T1000 (cell line): ENCODE measurements around the gene CYB5R3.

Experiments used
- DNase-seq: peaks from one replicate; lab custom pipeline; 2025; ENCODE audit warnings: mixed read lengths; lab: John Stamatoyannopoulos, UW

Gene CYB5R3

GRCh38 chr22:42649246-42650099 is at the start of gene CYB5R3:
Gene CYB5R3 (minus strand): TSS chr22:42649392. CDS start chr22:42649315, 77 bp downstream.
- DNase-seq, result peak; percentile 59

- DNase-seq, result peak; percentile 48
These were observed 48.4 kb upstream of the CYB5R3 start for GRCh38 chr22:42697542-42698013.

DNA sequence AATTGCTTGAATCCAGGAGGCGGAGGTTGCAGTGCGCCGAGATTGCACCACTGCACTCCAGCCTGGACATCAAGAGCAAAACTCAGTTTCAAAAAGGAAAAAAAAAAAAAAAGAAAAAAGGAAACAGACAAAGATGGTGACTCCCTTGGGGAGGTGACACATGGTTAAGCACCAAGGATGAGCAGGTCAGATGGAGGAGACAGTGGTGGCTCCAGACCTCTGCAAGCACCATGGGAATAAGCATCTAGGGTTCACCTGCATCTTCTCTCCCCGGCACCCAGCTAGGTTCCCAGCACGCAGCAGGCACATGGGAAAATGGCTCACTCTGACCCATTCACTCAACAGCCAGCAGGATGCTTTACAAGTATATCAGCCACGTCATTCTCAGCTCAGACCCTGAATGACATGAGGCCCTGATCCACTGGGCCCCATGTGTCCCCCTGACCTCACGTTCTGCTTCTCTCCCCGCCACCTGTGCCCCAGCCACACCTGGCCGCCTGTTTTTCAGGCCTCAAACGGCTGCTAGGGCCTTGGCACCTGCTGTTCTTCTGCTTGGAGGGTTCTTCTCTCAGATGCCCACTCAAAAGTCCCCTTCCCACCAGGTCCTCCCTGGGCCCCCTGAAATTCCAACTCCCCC is 47.3 kb upstream of the CYB5R3 start:
- DNase-seq, result no peak

- DNase-seq, result no peak
These were observed 46.1 kb upstream of the CYB5R3 start for GRCh38 chr22:42695294-42695693.

DNA sequence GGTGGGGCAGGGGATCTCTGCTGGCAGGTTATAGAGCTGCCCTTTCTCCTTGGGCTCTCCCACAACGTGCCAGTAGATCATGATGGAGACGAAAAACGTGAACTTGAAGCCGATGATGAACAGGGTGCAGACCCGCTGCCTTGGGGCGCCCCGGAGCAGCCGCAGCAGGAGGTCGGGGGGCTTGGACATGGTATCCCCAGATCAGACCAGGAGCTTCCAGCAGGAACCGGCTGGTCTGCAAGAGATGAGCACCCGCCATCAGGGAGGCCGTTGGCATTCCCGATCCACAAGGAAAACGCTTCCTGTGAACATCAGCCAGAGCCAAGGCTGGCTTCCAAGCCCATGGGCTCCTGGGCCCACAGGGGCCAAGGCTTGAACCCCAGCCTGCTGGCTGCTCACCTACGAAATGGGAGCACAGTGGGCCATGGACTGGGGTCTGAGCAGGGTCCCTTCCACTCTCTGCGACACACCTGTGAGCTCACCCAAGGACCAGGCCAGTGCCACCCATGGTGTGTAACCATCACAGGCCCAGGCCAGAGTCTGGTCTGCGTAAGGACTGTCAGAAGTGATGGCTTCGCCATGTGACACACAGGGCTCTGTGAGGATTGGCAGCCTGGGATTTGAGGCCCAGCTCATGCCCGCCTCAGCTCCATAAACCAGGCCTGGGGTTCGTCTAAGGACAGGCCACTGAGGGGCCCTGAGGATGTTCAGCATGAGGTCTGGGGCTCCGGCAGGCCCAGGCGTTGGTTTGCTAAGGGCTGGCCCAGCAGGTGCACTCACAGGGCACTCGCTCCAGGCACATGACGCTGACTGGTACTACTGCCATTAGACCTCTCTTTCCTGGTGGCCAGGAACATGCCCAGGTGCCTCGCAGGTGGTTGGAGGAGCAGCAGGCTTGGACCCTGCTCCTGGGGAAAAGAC is 44.8 kb upstream of the CYB5R3 start:
- no peak for DNase-seq

DNA sequence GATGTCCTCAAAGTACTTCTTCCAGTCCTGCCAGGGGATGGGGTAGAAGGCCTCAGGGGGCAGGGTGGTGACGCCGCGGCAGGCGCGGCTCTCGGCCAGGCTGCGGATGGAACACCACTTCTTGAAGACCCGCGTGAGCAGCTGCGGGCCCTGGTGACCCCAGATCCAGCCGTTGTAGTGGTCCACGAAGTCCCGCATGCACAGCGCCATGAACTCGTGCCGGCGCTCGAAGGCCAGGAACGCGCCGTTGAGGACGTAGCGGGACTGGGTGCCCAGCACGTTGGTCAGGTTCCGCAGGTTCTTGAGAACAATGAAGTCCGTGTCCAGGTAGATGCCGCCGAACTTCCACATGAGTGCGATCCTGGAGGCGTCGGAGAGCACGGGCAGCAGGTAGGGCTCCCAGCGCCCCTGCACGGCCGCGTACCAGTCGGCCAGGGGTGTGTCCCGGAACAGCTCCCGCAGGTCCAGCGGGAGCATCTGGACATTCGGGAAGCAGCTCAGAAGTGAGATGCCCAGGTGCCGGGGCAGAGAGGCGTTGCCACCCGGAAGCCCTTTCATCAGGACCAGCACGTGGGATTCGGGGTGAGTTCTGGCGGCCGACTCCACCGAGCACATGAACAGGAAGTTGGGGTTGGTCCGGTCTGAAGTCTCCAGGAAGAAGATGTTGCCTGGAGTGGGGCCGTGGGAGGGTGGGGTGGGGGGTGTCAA is 44.0 kb upstream of the CYB5R3 start:
- DNase-seq, result no peak

DNA sequence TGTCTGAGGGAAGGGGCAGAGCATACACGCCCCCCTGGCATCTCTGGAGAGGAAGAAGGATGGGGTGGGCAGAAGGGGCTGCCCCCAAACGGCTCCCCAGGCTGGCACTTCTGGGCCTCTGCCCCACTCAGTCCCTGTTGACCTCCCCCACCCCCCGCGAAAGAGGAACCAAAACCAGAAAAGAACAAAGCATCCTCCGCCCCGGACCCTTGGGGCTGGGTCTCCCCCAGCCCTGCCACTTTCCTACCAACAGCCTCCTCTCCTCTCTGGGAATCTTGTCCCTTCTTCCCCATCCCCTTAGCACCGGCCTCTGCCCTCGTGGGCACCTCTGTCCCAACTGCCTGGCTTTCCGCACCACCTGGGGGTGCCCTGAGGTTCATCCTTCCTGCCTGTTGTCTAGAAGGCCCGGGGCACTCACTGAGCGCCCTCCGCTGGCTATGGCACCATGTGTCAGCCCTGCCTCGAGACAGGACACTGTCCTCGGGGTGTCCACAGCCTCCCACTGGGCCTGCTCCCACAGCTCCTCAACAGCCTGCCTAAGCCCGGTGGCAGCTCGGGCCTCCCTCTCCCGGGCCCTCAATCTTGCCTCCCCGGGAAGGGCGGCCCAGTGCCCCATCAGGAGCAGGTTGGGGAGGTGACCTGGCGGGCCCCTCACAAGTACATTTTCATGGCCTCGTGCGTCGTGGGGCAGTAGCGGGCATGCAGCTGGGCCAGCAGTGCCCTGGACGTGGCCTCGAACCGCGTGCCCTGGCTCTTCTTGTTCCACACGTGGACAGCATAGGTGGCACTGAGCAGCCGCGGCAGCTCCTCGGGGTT is 43.3 kb upstream of the CYB5R3 start:
- no peak for DNase-seq

- DNase-seq, result no peak
These were observed 42.2 kb upstream of the CYB5R3 start for GRCh38 chr22:42691440-42691839.

GRCh38 chr22:42688241-42689211 is 39.3 kb upstream of the CYB5R3 start:
- peak; percentile 59 for DNase-seq

DNA sequence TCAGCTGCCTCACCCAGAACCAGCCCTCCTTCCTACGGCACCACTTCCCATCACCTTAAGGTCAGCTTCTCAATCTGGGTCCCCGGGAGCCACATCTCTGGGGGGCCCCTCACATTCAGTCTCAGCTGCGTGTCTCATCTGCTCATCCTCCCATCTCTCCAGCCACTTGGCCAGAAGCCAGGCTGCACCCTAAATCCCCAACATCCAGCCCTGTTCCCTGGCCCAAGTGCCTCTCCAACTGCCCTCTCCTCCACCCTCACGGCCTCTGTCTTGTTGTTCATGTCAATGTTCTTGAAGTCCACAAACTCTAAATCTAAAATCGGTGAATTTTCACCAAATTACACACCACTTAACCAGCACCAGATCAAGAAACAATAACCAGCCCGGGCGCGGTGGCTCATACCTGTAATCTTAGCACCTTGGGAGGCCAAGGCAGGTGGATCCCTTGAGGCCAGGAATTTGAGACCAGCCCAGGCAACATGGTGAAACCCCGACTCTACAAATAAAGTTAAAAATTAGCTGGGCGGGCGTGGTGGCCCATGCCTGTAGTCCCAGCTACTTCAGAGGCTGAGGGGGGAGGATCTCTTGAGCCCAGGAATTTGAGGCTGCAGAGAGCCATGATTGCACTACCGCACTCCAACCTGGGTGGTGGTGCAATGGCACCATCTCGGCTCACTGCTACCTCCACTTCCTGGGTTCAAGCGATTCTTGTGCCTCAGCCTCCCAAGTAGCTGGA is 37.7 kb upstream of the CYB5R3 start:
- DNase-seq, result no peak

- no peak for DNase-seq
These were observed 36.9 kb upstream of the CYB5R3 start for GRCh38 chr22:42685941-42686653.

GRCh38 chr22:42684462-42685195 is 35.4 kb upstream of the CYB5R3 start:
- DNase-seq, result no peak

DNA sequence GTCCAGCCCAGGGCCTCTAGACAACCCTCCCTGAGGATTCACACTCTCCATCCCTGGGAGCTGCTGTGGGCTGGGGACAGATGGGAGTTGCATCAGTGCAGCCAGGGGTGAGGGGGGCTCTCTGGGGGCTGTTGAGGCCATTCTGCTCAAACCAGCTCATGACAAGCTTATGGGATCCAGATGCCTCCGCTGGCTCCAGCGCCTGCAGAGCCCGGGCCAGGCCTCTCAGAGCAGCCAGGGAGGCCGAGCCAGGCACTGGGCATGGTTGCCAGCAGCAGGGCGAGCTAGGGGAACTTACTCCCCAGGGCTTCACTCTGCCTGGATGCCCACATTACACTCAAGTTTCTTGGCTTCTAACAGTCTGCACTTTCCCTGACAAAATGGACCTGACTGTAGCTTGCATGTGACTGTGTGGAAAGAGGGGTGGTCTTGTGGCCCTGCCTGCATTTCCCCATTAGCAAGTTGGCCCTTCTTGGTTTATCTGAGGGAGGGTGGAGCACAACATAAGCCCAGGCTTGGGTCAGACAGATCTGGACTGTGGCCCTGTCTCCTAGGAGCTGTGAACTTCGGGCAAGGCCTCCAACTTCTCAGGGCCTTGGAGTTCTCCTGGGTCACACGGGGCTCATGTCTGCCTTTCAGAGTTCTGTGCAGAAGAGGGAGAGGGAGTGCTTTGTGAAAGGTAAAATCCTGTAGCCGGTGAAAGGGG is 34.5 kb upstream of the CYB5R3 start:
- DNase-seq, result no peak

- DNase-seq, result no peak
These were observed 33.1 kb upstream of the CYB5R3 start for GRCh38 chr22:42682113-42682851.

DNA sequence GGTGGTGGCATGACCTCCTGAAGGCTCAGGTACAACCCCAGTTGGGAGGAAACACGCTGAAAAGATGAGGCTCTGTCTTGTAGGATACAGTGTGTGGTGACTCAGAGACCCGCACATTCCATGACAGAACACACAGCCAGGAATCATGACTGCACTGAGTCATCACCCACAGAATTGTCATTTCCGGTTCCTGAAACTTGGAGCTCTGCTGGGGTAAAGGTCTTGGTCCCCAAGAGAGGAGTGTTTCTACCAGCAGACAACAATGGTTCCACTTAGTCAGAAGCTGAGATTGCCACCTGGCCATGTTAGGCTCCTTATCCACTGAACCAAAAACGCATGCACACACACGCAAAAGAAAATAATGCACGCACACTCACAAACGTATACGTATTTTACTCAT is 31.5 kb upstream of the CYB5R3 start:
- DNase-seq, result peak; percentile 48

DNA sequence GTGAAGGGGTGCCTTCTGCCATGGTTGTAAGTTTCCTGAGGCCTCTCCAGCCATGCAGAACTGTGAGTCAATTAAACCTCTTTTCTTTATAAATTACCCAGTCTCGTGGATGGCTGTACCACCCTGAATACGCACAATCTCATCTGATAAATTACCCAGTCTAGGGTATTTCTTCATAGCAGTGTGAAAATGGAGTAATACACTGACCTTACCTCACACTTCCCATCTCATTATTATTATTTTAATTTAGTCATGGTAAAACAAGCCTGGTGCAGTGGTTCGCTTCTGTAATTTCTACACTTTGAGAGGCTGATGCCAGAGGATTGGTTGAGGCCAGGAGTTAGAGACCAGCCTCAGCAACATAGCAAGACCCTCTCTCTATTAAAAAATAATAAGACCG is 30.5 kb upstream of the CYB5R3 start:
- DNase-seq, result no peak
